ENCODE measurements around the gene CRACR2B. TPM values are rescaled to one million over a fixed set of nuclear protein-coding genes. Genes with fewer than 3 reads are reported as not detected.
A peak's percentile ranks its signal among the peaks of the same experiment; 100 is the strongest.

Gene CRACR2B
- total and polyA plus RNA-seq, 2 of the 13 experiments (the other 11 are each of a cell fraction or from before 2014, with no cell fraction given), result 14.9 to 21.0 TPM

- TF ChIP-seq KLF11 (CRISPR knock-in tag; IDR thresholded peaks at IDR 0.05) (no peak), RFX1 (IDR thresholded peaks at IDR 0.05) (peak; percentile 75), FOXP1 (IDR thresholded peaks at IDR 0.05) (no peak), FOXP1 (CRISPR knock-in tag; IDR thresholded peaks at IDR 0.05) (no peak), MAX (IDR thresholded peaks at IDR 0.05) (0 out of 2 replicates have a peak, but pooled peaks have one; percentile 18), NCOA2 (CRISPR knock-in tag; IDR thresholded peaks at IDR 0.05) (peak; percentile 23; the same call in 1 of the 2 replicates), ZNF577 (CRISPR knock-in tag; IDR thresholded peaks at IDR 0.05; ENCODE audit: borderline replicate concordance, low read depth) (no peak), STAT5B (CRISPR knock-in tag; IDR thresholded peaks at IDR 0.05) (no peak), NRL (CRISPR knock-in tag; IDR thresholded peaks at IDR 0.05; ENCODE audit: borderline replicate concordance) (peak; percentile 82), DMAP1 (CRISPR knock-in tag; IDR thresholded peaks at IDR 0.05) (0 out of 2 replicates have a peak, but pooled peaks have one; percentile 28), ZNF331 (CRISPR knock-in tag; IDR thresholded peaks at IDR 0.05) (0 out of 2 replicates have a peak, but pooled peaks have one; percentile 23), CHD4 (IDR thresholded peaks at IDR 0.05; ENCODE audit: borderline replicate concordance, low read length) (no peak), BCL6 (CRISPR knock-in tag; IDR thresholded peaks at IDR 0.05) (peak; percentile 33; the same call in 1 of the 2 replicates), ZNF629 (CRISPR knock-in tag; conservative IDR thresholded peaks at IDR 0.05) (0 out of 2 replicates have a peak, but pooled peaks have one; percentile 9), ZC3H13 (CRISPR knock-in tag; IDR thresholded peaks at IDR 0.05) (no peak), CTCF (CRISPR knock-in tag; IDR thresholded peaks at IDR 0.05) (no peak), RARA (CRISPR knock-in tag; IDR thresholded peaks at IDR 0.05) (peak; percentile 36), ERF (CRISPR knock-in tag; IDR thresholded peaks at IDR 0.05) (0 out of 2 replicates have a peak, but pooled peaks have one; percentile 35), BORCS8-MEF2B (CRISPR knock-in tag; IDR thresholded peaks at IDR 0.05) (peak; percentile 35; the same call in 1 of the 2 replicates), KIAA2018 (CRISPR knock-in tag; IDR thresholded peaks at IDR 0.05; ENCODE audit: borderline replicate concordance) (no peak)
Observed at GRCh38 chr11:844693-845644, 17.2 kb downstream of the CRACR2B start (continued).

All from HepG2 (cell line).